Naive thymus-derived CD8-positive, alpha-beta T cell (primary cell): ENCODE measurements around the gene PPP1R37. TPM values are rescaled to one million over a fixed set of nuclear protein-coding genes. Genes with fewer than 3 reads are reported as not detected.

Experiments
- ATAC-seq, 2 donors: fragments of 150-1000 bp; cut with Tn5 transposase in 1 of 2; sonication (Bioruptor Pico), chemical (Tn5 transposase) in 1 of 2; 1 replicate in 1 of 2; 2 replicates in 1 of 2; pipeline ENCODE4 v1.10.0; 2021; ENCODE audit warnings: mild to moderate bottlenecking in 2 of 2, moderate library complexity in 2 of 2
- POLR2A ChIA-PET: fragments of 350-600 bp; sonication (Branson Sonifier 250); formaldehyde crosslinking; loops from one replicate; lab custom pipeline; 2021; ENCODE audit warnings: antibody characterized with exemption; lab: Charles Lee
- DNase-seq, 10 donors: peaks; one replicate each; pipeline versions ENCODE4 v3.0.0 to v3.0.0-alpha.2; 2020 to 2022
- H3K27ac Mint-ChIP-seq, 10 donors: one replicate each; pipeline ENCODE4 v1.8.0; 2020 to 2022; ENCODE audit warnings: mild to moderate bottlenecking in 10 of 10, mixed read lengths in 10 of 10, moderate library complexity in 4 of 10, inconsistent platforms in 1 of 10
- H3K27me3 Mint-ChIP-seq, 5 donors: one replicate each; pipeline ENCODE4 v1.8.0; 2021 to 2022; ENCODE audit warnings: mixed read lengths in 5 of 5
- H3K36me3 Mint-ChIP-seq, 3 donors: one replicate each; pipeline ENCODE4 v1.8.0; 2020 to 2022; ENCODE audit warnings: mixed read lengths in 3 of 3, mild to moderate bottlenecking in 2 of 3, inconsistent platforms in 1 of 3
- H3K4me1 Mint-ChIP-seq, 4 donors: one replicate each; pipeline ENCODE4 v1.8.0; 2021 to 2022; ENCODE audit warnings: mixed read lengths in 4 of 4
- H3K4me3 Mint-ChIP-seq, 10 donors: one replicate each; pipeline ENCODE4 v1.8.0; 2020 to 2022; ENCODE audit warnings: mild to moderate bottlenecking in 10 of 10, mixed read lengths in 10 of 10, moderate library complexity in 6 of 10, inconsistent platforms in 1 of 10
- H3K9me3 Mint-ChIP-seq, 9 donors: one replicate each; pipeline ENCODE4 v1.8.0; 2020 to 2022; ENCODE audit warnings: mixed read lengths in 9 of 9, mild to moderate bottlenecking in 3 of 9, inconsistent platforms in 1 of 9, moderate library complexity in 1 of 9
- polyA plus RNA-seq, 3 donors: library from polyadenylated mRNA; unstranded; fragments of 300-500 nt; fragmentation: Illumina TruSeq; gene quantifications; one replicate each; pipeline ENCODE4 v1.2.3, GENCODE V29; 2021
- total RNA-seq, 8 experiments: library from RNA in 2 of 8; stranded (reverse) in 2 of 8; gene quantifications; one replicate each; pipeline ENCODE4 v1.2.3 and lab custom pipeline; 2021 to 2026

PPP1R37 gene
- total and polyA plus RNA-seq, 5 experiments from 2014 or later = 0.40 to 33.3 (median 2.0) TPM

DNA sequence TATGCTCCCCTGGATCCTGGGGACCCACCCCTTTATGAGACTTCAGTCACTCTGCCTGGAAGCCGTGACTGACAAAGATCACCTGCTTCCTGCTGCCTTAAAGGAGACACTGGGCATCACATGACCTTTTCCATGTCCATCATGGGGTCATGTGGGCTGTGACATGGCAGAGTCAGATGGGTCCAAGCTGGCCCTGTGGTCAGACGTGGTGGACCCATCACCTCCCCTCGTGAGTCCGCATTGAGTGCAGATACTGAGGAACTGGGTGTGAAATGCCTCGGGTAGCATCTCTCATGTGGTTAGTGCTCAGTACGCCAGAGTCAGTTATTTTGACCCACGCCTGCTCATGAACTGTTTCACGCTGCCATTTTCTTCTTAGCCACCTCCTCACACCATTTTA is 40.7 kb downstream of the PPP1R37 start:
- Mint-ChIP-seq H3K36me3 (peaks cover 0 to 10% (median 0%) of the 10 kb centered on the region in 3 donors), H3K27ac (peak overlapping the region in 4 of 10 donors; percentile 15 to 76 (median 20))

GRCh38 chr19:45135176-45135885 is 42.4 kb downstream of the PPP1R37 start:
- peaks cover 0 to 10% (median 0%) of the 10 kb centered on the region in 3 donors for H3K36me3 Mint-ChIP-seq
- no peak overlapping the region for H3K4me3 Mint-ChIP-seq
- H3K27ac Mint-ChIP-seq = no peak overlapping the region
- peaks cover 4 to 21% (median 8%) of the 10 kb centered on the region in 4 donors for H3K4me1 Mint-ChIP-seq
- no peak for ATAC-seq
- H3K27me3 Mint-ChIP-seq = no peaks in the 10 kb centered on the region
- POLR2A ChIA-PET = interaction anchor here (0.6 to 0.8 kb wide), 3 partner anchors 10 to 77 kb away, joined by 3 to 6 read pairs (median 3); no protein-coding TSS in a partner anchor
- no peak for DNase-seq
- H3K9me3 Mint-ChIP-seq = no peaks in the 10 kb centered on the region

More for the DNA sequence above, 40.7 kb downstream of the PPP1R37 start:
- Mint-ChIP-seq H3K4me1 (peaks cover 6 to 21% (median 8%) of the 10 kb centered on the region in 4 donors), H3K9me3 (no peaks in the 10 kb centered on the region), H3K27me3 (no peaks in the 10 kb centered on the region), H3K4me3 (no peak overlapping the region)
- POLR2A ChIA-PET = no interaction called here
- no peak for ATAC-seq
- DNase-seq = no peak

DNA sequence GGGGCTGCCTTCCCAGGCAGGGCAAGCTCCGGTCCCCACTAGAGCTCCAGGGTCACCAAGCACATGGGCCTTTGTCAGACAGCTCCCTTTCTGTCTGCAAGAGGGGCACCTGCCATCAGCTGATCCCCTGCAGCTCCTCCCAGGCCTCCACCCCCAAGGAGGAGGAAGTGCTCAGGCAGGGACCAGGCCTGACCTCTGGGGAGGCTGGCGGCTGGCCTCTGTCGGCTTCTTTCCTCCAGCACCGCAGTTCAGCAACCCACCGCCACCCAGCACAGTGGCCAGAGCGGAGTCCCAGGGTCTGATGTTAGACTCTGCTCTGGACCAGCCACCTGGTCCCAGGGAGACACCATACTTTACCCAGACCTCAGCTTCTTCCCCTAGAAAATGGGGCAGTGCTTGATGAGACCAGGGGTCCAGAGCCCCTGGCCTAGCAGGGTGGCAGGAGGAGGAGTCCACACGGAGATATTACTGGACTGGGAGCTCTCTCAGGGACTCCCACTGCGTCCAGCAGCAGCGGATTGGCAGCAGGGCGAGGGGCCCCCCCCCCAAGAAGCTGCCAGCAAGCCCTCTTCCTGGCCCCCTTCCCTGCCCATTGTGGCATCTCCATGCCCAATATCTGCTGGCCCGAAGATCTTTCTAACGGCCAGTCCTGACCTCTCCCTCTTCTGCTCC is 43.7 kb downstream of the PPP1R37 start:
- peaks cover 0 to 14% (median 0%) of the 10 kb centered on the region in 3 donors for H3K36me3 Mint-ChIP-seq
- no peak overlapping the region for H3K27ac Mint-ChIP-seq
- POLR2A ChIA-PET = interaction anchor here (0.8 kb wide), 1 partner anchor 10 kb away, joined by 3 read pairs; no protein-coding TSS in a partner anchor
- H3K4me3 Mint-ChIP-seq = peak overlapping the region in 2 of 10 donors; percentile 5 to 65
- no peak for DNase-seq
- ATAC-seq = no peak
- H3K4me1 Mint-ChIP-seq = peaks cover 4 to 21% (median 8%) of the 10 kb centered on the region in 4 donors
- H3K9me3 Mint-ChIP-seq = no peaks in the 10 kb centered on the region
- H3K27me3 Mint-ChIP-seq = no peaks in the 10 kb centered on the region

- Mint-ChIP-seq H3K4me1 (peaks cover 4 to 20% (median 8%) of the 10 kb centered on the region in 4 donors), H3K4me3 (peak overlapping the region in 2 of 10 donors; percentile 5 to 65), H3K36me3 (peaks cover 0 to 17% (median under 1%) of the 10 kb centered on the region in 3 donors), H3K9me3 (no peaks in the 10 kb centered on the region), H3K27me3 (no peaks in the 10 kb centered on the region), H3K27ac (peak overlapping the region in 1 of 10 donors; percentile 52)
- ATAC-seq = no peak
- POLR2A ChIA-PET = interaction anchor here (0.8 kb wide), 1 partner anchor 9 kb away, joined by 3 read pairs; no protein-coding TSS in a partner anchor
- no peak for DNase-seq
Observed at GRCh38 chr19:45137179-45137761, 44.3 kb downstream of the PPP1R37 start.

DNA sequence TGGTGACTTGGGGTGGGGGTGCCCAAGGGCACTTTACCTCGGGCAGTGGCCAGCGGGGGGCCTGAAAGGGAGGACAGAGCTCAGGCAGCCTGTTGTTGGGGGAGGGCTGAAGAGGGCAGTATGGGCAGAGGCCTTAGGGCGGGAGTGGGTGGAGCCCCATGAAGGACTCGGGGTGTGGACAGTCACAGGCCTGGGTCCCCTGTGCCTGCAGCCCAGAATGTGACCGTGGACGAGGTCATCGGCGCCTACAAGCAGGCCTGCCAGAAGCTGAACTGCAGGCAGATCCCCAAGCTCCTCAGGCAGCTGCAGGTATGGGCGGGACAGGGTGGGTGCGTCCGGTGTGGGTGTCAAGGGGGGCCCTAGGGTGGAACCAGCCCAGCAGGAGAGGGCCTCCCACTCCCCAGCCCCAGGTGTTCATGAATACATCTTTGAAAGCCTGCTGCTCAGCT is 45.3 kb downstream of the PPP1R37 start:
- POLR2A ChIA-PET = interaction anchor here (1.0 kb wide), 1 partner anchor 31 kb away, joined by 3 read pairs; no protein-coding TSS in a partner anchor
- Mint-ChIP-seq H3K36me3 (peaks cover 0 to 25% (median 8%) of the 10 kb centered on the region in 3 donors), H3K27me3 (no peaks in the 10 kb centered on the region), H3K4me3 (no peak overlapping the region), H3K4me1 (peaks cover 6 to 22% (median 8%) of the 10 kb centered on the region in 4 donors), H3K9me3 (no peaks in the 10 kb centered on the region), H3K27ac (no peak overlapping the region)
- DNase-seq (no peak), ATAC-seq (no peak)

DNA sequence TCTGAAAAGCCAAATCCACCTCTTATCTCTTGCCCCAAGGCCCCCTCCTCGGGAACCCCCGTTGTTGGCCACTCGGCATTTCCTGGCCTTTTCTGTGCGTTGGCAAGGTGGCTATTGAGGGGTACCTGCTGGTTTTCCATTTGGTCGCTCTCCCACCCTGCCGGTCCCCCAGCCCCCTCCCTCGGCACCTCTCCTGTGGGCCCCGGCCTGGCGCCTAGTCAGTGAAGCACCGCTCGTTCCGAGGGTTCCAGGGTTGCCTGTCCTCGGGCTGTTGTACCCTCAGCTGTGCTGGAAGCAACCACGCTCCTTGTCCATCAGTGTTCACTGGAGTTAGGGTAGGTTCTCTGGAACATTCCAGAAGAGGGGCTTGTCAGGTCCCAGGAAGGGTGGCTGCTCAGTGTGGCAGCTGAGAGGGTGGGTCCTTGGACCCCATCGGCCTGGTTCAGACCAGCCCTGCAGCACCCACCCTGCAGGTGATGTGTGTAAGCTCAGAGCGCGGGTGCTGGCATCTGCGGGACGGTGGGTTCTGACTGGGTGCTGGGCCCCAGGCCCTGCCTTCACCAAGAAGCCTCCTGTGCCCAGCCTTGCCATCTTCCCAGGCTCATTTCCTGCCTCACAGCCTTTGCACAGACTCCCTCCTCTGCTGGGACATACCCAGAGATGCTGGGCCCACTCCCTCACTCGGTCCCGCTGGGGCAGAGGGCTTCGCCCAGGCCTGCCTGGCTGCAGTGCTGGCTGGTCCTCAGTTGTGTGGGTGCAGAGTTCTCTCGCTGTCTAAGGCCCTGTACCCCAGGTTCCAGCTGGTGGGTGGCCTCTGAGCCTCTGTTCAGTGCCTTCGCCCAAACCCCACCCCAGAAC is 46.5 kb downstream of the PPP1R37 start:
- H3K27me3 Mint-ChIP-seq = no peaks in the 10 kb centered on the region
- peaks cover 4 to 12% (median 8%) of the 10 kb centered on the region in 4 donors for H3K4me1 Mint-ChIP-seq
- no peaks in the 10 kb centered on the region for H3K9me3 Mint-ChIP-seq
- DNase-seq = no peak
- peaks cover 0 to 22% (median 8%) of the 10 kb centered on the region in 3 donors for H3K36me3 Mint-ChIP-seq
- ATAC-seq = no peak
- POLR2A ChIA-PET = interaction anchor here (0.7 kb wide), 1 partner anchor 25 kb away, joined by 7 read pairs; no protein-coding TSS in a partner anchor
- H3K4me3 Mint-ChIP-seq = no peak overlapping the region
- H3K27ac Mint-ChIP-seq = no peak overlapping the region

DNA sequence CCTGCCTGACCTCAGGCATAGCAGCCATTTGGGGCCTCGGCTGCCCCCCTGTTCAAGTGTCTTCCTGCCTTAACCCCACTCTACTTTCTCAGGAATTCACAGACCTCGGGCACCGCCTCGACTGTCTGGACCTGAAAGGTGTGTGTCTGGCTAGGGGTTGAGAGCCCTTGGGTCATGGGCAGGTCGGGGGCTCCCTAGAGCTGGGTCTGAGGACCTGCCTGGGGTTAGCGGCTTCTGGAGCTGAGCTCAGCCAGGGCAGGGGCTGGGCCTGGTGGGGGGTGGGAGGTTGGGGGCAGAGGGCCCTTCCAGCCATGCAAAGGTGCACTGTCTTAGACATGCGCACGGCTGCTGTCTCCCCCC is 47.1 kb downstream of the PPP1R37 start:
- POLR2A ChIA-PET = no interaction called here
- ATAC-seq (no peak), DNase-seq (no peak)
- Mint-ChIP-seq H3K9me3 (no peaks in the 10 kb centered on the region), H3K4me3 (no peak overlapping the region), H3K27ac (no peak overlapping the region), H3K27me3 (no peaks in the 10 kb centered on the region), H3K4me1 (peaks cover 4 to 10% (median 8%) of the 10 kb centered on the region in 4 donors), H3K36me3 (peaks cover 0 to 20% (median 8%) of the 10 kb centered on the region in 3 donors)

- ATAC-seq (no peak), DNase-seq (no peak)
- no peaks in the 10 kb centered on the region for H3K27me3 Mint-ChIP-seq
- H3K36me3 Mint-ChIP-seq = peaks cover 0 to 20% (median 8%) of the 10 kb centered on the region in 3 donors
- H3K4me1 Mint-ChIP-seq = peaks cover 4 to 10% (median 8%) of the 10 kb centered on the region in 4 donors
- POLR2A ChIA-PET = no interaction called here
- H3K9me3 Mint-ChIP-seq = no peaks in the 10 kb centered on the region
- no peak overlapping the region for H3K4me3 Mint-ChIP-seq
- no peak overlapping the region for H3K27ac Mint-ChIP-seq
Observed at GRCh38 chr19:45140533-45140932, 47.6 kb downstream of the PPP1R37 start.

- H3K27ac Mint-ChIP-seq = no peak overlapping the region
- H3K4me1 Mint-ChIP-seq = peaks cover 4 to 10% (median 8%) of the 10 kb centered on the region in 4 donors
- POLR2A ChIA-PET = no interaction called here
- H3K36me3 Mint-ChIP-seq = peaks cover 0 to 22% (median 8%) of the 10 kb centered on the region in 3 donors
- ATAC-seq = no peak
- H3K9me3 Mint-ChIP-seq = no peaks in the 10 kb centered on the region
- no peak overlapping the region for H3K4me3 Mint-ChIP-seq
- no peaks in the 10 kb centered on the region for H3K27me3 Mint-ChIP-seq
- DNase-seq = no peak
Observed at GRCh38 chr19:45141203-45141900, 48.4 kb downstream of the PPP1R37 start.

- H3K4me1 Mint-ChIP-seq = peaks cover 2 to 7% (median 5%) of the 10 kb centered on the region in 4 donors
- no peak overlapping the region for H3K4me3 Mint-ChIP-seq
- no peak for DNase-seq
- H3K9me3 Mint-ChIP-seq = no peaks in the 10 kb centered on the region
- peak overlapping the region in 1 of 10 donors; percentile 87 for H3K27ac Mint-ChIP-seq
- peaks cover 0 to 22% (median 8%) of the 10 kb centered on the region in 3 donors for H3K36me3 Mint-ChIP-seq
- POLR2A ChIA-PET = interaction anchor here (0.6 kb wide), 1 partner anchor 104 kb away, joined by 3 read pairs; no protein-coding TSS in a partner anchor
- no peak for ATAC-seq
- no peaks in the 10 kb centered on the region for H3K27me3 Mint-ChIP-seq
Observed at GRCh38 chr19:45142016-45142725, 49.2 kb downstream of the PPP1R37 start.

DNA sequence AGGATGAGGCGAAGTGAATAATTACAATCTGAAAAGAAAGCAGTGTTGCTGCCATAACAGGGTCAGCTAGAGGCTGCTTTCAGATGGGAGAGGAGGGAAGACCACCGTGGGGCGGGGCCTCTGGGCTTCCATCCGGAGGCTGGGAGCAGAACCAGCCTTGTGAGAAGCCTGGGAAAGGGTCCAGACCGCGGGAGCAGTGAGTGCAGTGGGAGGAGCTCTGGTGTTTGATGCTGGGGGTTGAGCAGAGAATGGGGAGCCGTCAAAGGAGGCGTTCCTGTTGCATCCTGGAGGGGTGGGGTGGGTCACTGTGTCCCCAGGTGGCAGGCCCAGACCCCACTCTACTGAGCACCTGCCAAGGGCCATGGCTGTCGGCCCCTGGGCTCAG is 49.7 kb downstream of the PPP1R37 start:
- Mint-ChIP-seq H3K27ac (peak overlapping the region in 1 of 10 donors; percentile 87), H3K36me3 (peaks cover 0 to 19% (median 8%) of the 10 kb centered on the region in 3 donors), H3K27me3 (no peaks in the 10 kb centered on the region), H3K4me3 (no peak overlapping the region), H3K4me1 (peaks cover 0 to 4% (median 2%) of the 10 kb centered on the region in 4 donors), H3K9me3 (no peaks in the 10 kb centered on the region)
- ATAC-seq = no peak
- no peak for DNase-seq
- POLR2A ChIA-PET = interaction anchor here (0.6 kb wide), 1 partner anchor 103 kb away, joined by 3 read pairs; no protein-coding TSS in a partner anchor
